HG02623 (cell line): ENCODE results near the gene IKZF1.
A peak's percentile ranks its signal among the peaks of the same experiment; 100 is the strongest.

Experiments
- ATAC-seq: cut with Tn5 transposase; IDR thresholded peaks from one replicate; pipeline ENCODE4 v1.9.1; 2021; ENCODE audit warnings: moderate library complexity; ENCODE audit not compliant: unreplicated experiment

IKZF1 gene

GRCh38 chr7:50282813-50283605, 21.5 kb upstream of the IKZF1 start:
- no peak for ATAC-seq

GRCh38 chr7:50283731-50284130, 20.8 kb upstream of the IKZF1 start:
- no peak for ATAC-seq

- ATAC-seq = no peak
Measured at GRCh38 chr7:50284296-50284695, 20.2 kb upstream of the IKZF1 start.

GRCh38 chr7:50285269-50285668, 19.2 kb upstream of the IKZF1 start:
- ATAC-seq = no peak

GRCh38 chr7:50287129-50287528, 17.4 kb upstream of the IKZF1 start:
- ATAC-seq = no peak

GRCh38 chr7:50292165-50292757, 12.3 kb upstream of the IKZF1 start:
- ATAC-seq = no peak

GRCh38 chr7:50292763-50293162, 11.8 kb upstream of the IKZF1 start:
- ATAC-seq = no peak

- peak; percentile 49 for ATAC-seq
Measured at GRCh38 chr7:50293509-50294179, 10.9 kb upstream of the IKZF1 start.

GRCh38 chr7:50295133-50295532, 9.4 kb upstream of the IKZF1 start:
- ATAC-seq = no peak

GRCh38 chr7:50296799-50297198, 7.7 kb upstream of the IKZF1 start:
- ATAC-seq = no peak

GRCh38 chr7:50298811-50299562, 5.5 kb upstream of the IKZF1 start:
- ATAC-seq = no peak

- ATAC-seq = no peak
Measured at GRCh38 chr7:50300336-50300735, 4.2 kb upstream of the IKZF1 start.

- no peak for ATAC-seq
Measured at GRCh38 chr7:50302486-50303334, 1.8 kb upstream of the IKZF1 start.

- ATAC-seq = peak; percentile 25
Measured at GRCh38 chr7:50303335-50304128, 984 bp upstream of the IKZF1 start.

GRCh38 chr7:50304911-50305582, 531 bp downstream of the IKZF1 start:
- peak; percentile 34 for ATAC-seq

- no peak for ATAC-seq
Measured at GRCh38 chr7:50305583-50306493, 1.3 kb downstream of the IKZF1 start.

GRCh38 chr7:50306494-50307367, 2.2 kb downstream of the IKZF1 start:
- no peak for ATAC-seq
